HUES48 (cell line): ENCODE data around the gene PEAK3.
"Not testable (repeated sequence)": the region's sequence is repeated elsewhere in the genome, so short reads cannot be mapped to it uniquely, and the experiment has no call there.

ENCODE experiments used
- H3K27ac ChIP-seq: one replicate; pipeline ENCODE4 v1.7.0; 2013; ENCODE audit warnings: low read depth, low read length, inconsistent platforms
- H3K27me3 ChIP-seq: 2 replicates; pipeline ENCODE4 v1.6.1; 2013; ENCODE audit warnings: mild to moderate bottlenecking, low read length; ENCODE audit not compliant: control insufficient read depth, insufficient read depth
- H3K36me3 ChIP-seq: 2 replicates; pipeline ENCODE4 v1.6.1; 2013; ENCODE audit warnings: low read length; ENCODE audit not compliant: control insufficient read depth, insufficient read depth
- H3K4me1 ChIP-seq: 2 replicates; pipeline ENCODE4 v1.6.1; 2013; ENCODE audit warnings: mild to moderate bottlenecking, low read length; ENCODE audit not compliant: control insufficient read depth, insufficient read depth
- H3K4me3 ChIP-seq: 2 replicates; pipeline ENCODE4 v1.5.1; 2013; ENCODE audit warnings: mild to moderate bottlenecking, low read depth, low read length
- H3K9ac ChIP-seq: 2 replicates; pipeline ENCODE4 v1.6.1; 2013; ENCODE audit warnings: mild to moderate bottlenecking, low read depth, low read length, moderate library complexity
- H3K9me3 ChIP-seq: 2 replicates; pipeline ENCODE4 v1.6.1; 2013; ENCODE audit warnings: low read length; ENCODE audit not compliant: control insufficient read depth, insufficient read depth

Gene PEAK3

GRCh38 chr19:2287585-2288337 lies 5.8 kb upstream of the PEAK3 start:
- Histone ChIP-seq H3K36me3 (no peaks in the 10 kb centered on the region), H3K9me3 (no peaks in the 10 kb centered on the region), H3K27me3 (peaks cover 66% of the 10 kb centered on the region), H3K4me1 (no peaks in the 10 kb centered on the region; the same call in 1 of the 2 replicates), H3K27ac (no peak overlapping the region), H3K9ac (no peak overlapping the region), H3K4me3 (no peak overlapping the region)

- no peaks in the 10 kb centered on the region for H3K36me3 ChIP-seq
- no peaks in the 10 kb centered on the region for H3K9me3 ChIP-seq
- H3K9ac ChIP-seq = no peak overlapping the region
- H3K4me3 ChIP-seq = no peak overlapping the region
- no peaks in the 10 kb centered on the region; the same call in 1 of the 2 replicates for H3K4me1 ChIP-seq
- peaks cover 66% of the 10 kb centered on the region for H3K27me3 ChIP-seq
- H3K27ac ChIP-seq = no peak overlapping the region
Observed at GRCh38 chr19:2286402-2287140, 4.6 kb upstream of the PEAK3 start.

- H3K4me3 ChIP-seq = no peak overlapping the region
- no peak overlapping the region for H3K9ac ChIP-seq
- H3K27me3 ChIP-seq = peaks cover 41% of the 10 kb centered on the region
- no peaks in the 10 kb centered on the region for H3K9me3 ChIP-seq
- H3K4me1 ChIP-seq = no peaks in the 10 kb centered on the region
- no peak overlapping the region for H3K27ac ChIP-seq
- no peaks in the 10 kb centered on the region for H3K36me3 ChIP-seq
Observed at GRCh38 chr19:2283835-2284507, 2.0 kb upstream of the PEAK3 start.

- no peaks in the 10 kb centered on the region for H3K4me1 ChIP-seq
Observed at GRCh38 chr19:2282862-2283237, 875 bp upstream of the PEAK3 start.

DNA sequence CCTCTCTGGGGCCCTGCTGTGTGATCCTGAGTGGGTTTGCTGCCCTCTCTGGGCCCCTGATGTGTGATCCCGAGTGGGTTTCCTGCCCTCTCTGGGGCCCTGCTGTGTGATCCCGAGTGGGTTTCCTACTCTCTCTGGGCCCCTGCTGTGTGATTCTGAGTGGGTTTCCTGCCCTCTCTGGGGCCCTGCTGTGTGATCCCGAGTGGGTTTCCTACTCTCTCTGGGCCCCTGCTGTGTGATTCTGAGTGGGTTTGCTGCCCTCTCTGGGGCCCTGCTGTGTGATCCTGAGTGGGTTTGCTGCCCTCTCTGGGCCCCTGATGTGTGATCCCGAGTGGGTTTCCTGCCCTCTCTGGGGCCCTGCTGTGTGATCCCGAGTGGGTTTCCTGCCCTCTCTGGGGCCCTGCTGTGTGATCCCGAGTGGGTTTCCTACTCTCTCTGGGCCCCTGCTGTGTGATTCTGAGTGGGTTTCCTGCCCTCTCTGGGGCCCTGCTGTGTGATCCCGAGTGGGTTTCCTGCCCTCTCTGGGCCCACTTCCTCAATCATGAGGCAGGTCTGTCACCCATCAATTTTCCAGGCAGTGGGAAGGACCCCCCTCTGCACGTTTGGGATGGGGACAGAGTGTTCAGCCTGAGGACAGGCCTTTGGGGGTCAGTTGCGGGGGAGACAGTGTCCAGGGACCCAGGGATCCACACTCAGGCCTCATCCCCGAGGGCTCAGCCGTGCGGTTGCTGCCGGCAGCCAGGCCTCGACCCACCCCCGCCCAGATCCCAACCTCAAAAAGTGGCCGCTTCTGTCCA lies 512 bp downstream of the PEAK3 start:
- Histone ChIP-seq H3K27me3 (peaks cover 23% of the 10 kb centered on the region), H3K4me3 (peak overlapping the region; percentile 57)
- H3K4me1 ChIP-seq, H3K9ac ChIP-seq, H3K27ac ChIP-seq, H3K9me3 ChIP-seq, H3K36me3 ChIP-seq: not testable (repeated sequence)

More at GRCh38 chr19:2282862-2283237, 875 bp upstream of the PEAK3 start:
- no peaks in the 10 kb centered on the region for H3K36me3 ChIP-seq
- H3K9ac ChIP-seq = no peak overlapping the region
- H3K9me3 ChIP-seq = no peaks in the 10 kb centered on the region
- peaks cover 30% of the 10 kb centered on the region for H3K27me3 ChIP-seq
- no peak overlapping the region for H3K27ac ChIP-seq
- H3K4me3 ChIP-seq = 0 out of 2 replicates have a peak overlapping the region, but pooled peaks have one; percentile 57

DNA sequence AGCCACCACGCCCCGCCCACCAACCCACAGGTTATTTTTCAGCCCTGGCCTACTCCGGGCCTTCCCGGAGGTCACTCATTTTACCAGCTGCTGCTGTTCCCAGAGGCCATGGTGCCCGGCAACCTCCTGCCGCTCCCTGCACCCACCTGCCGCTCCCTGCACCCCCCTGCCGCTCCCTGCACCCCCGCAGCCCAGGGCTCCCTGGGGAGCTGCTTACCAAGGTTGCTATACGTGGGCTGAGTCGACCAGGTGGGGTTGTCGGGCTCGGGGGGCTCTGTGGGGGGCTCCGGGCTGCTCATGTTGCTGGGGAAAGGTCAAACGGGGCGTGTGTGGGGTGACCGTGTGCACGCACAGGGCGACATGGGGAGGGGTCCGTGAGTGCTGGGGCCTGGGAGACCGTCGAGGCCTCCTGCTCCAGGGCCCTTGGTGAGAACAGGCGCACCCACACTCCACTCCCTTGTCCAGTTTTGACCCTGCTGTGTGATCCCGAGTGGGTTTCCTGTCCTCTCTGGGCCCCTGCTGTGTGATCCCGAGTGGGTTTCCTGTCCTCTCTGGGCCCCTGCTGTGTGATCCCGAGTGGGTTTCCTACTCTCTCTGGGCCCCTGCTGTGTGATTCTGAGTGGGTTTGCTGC lies 1.2 kb downstream of the PEAK3 start:
- Histone ChIP-seq H3K4me1 (no peaks in the 10 kb centered on the region), H3K9me3 (no peaks in the 10 kb centered on the region), H3K27ac (no peak overlapping the region), H3K9ac (no peak overlapping the region), H3K4me3 (no peak overlapping the region), H3K36me3 (no peaks in the 10 kb centered on the region), H3K27me3 (peaks cover 23% of the 10 kb centered on the region)

DNA sequence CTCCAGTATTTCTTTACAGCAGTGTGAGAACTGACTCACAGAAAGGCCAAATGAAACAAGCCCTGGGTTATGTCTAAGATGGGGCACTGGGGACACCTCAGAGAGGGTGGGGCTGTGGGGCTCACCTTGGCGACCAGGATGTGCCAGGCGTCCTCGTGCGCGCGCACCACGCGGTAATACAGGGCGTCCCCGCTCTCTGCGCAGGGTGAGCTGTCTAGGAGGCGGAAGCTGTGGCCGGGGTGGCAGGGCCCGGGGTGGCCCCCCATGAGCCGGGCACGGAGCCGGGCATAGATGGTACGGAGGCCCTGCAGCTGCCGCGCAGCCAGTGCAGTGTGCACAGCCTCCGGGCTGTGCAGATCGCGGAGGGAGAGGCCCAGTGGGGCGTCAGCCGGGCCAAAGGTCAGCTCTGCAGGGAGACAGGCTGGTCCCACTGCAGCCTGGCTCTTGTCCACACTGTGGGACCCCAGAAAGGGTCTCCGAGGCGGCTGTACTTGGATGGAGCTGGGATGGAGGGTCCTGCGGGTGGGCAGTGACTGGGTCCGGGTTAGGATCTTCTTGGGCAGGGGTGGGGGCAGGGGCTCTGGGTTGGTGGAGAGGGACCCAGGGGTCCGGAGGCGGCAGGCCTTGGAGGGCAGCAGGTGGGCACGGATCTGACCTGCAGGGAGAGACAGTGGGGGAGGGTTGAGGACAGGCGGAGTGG lies 3.4 kb downstream of the PEAK3 start:
- H3K4me3 ChIP-seq = no peak overlapping the region
- no peaks in the 10 kb centered on the region for H3K9me3 ChIP-seq
- no peak overlapping the region for H3K27ac ChIP-seq
- H3K4me1 ChIP-seq = no peaks in the 10 kb centered on the region
- no peaks in the 10 kb centered on the region for H3K36me3 ChIP-seq
- H3K9ac ChIP-seq = no peak overlapping the region
- H3K27me3 ChIP-seq = peaks cover 19% of the 10 kb centered on the region

DNA sequence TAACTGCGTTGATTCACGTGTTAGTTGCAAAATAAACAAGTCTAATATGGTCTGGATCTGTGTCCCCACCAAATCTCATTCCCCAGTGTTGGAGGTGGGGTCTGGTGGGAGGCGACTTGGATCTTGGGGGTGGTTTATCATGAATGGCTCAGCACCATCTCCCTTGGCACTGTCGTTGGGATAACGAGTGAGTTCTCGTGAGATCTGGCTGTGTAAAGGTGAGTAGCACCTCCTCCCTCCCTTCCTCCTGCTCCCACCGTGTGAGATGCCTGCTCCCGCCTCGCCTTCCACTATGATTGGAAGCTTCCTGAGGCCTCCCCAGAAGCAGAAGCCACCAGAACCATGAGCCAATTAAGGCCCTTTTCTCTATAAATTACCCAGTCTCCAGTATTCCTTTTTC lies 4.8 kb downstream of the PEAK3 start:
- H3K36me3 ChIP-seq = peaks cover 11% of the 10 kb centered on the region
- peaks cover 7% of the 10 kb centered on the region for H3K27me3 ChIP-seq
- no peaks in the 10 kb centered on the region for H3K9me3 ChIP-seq
- no peak overlapping the region for H3K9ac ChIP-seq
- no peak overlapping the region for H3K4me3 ChIP-seq
- H3K27ac ChIP-seq = no peak overlapping the region
- no peaks in the 10 kb centered on the region for H3K4me1 ChIP-seq

DNA sequence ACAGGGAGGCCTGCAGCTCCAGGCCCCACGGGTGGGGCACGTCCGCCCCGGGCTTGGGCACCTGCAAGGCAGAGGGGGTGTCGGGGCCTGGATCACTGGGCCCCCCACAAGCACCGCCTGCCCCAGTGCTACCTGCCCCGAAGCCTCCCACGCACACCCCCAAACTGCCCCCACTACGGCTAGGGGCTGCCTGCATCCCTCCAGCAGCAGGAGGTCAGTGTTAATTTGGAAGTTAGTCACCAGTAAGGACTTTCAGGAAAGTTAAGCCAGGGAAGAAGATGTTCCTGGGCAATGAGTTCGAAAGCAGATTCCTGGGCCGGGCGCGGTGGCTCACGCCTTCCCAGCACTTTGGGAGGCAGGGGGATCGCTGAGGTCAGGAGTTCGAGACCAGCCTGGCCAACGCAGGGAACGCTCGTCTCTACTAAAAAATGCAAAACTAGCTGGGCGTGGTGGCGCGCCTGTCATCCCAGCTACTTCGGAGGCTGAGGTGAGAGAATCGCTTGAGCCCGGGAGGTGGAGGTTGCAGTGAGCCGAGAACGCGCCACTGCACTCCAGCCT lies 5.5 kb downstream of the PEAK3 start:
- peaks cover 16% of the 10 kb centered on the region for H3K36me3 ChIP-seq
- no peaks in the 10 kb centered on the region for H3K9me3 ChIP-seq
- no peak overlapping the region for H3K27ac ChIP-seq
- H3K27me3 ChIP-seq = peaks cover under 1% of the 10 kb centered on the region; the same call in 1 of the 2 replicates
- no peak overlapping the region for H3K4me3 ChIP-seq
- no peak overlapping the region for H3K9ac ChIP-seq
- no peaks in the 10 kb centered on the region for H3K4me1 ChIP-seq
